Lower leg skin (tissue), 3 donors: ENCODE measurements around the gene MYO1B.

Experiments used
- CTCF ChIP-seq, 3 donors: fragments of 450-650 bp; IDR thresholded peaks; one replicate each; pipeline ENCODE4 v1.5.1; 2016; ENCODE audit warnings: antibody characterized with exemption in 3 of 3, mild to moderate bottlenecking in 3 of 3, moderate library complexity in 2 of 3
- POLR2A ChIP-seq, 2 donors: fragments of 450-650 bp; IDR thresholded peaks; one replicate each; pipeline ENCODE4 v1.6.1; 2016 to 2017; ENCODE audit warnings: antibody characterized with exemption in 2 of 2, mild to moderate bottlenecking in 1 of 2, moderate library complexity in 1 of 2

- TF ChIP-seq CTCF (IDR thresholded peaks at IDR 0.05), result no peak
- TF ChIP-seq POLR2A (IDR thresholded peaks at IDR 0.05), result no peak
Measured at GRCh38 chr2:191362841-191363240, 117.6 kb downstream of the MYO1B start.
